Ishikawa (cell line): ENCODE results near the gene PALLD.

Source experiments
- CEBPB ChIP-seq: IDR thresholded peaks from 2 replicates; pipeline ENCODE4 v1.6.1; 2012
- CREB1 ChIP-seq: IDR thresholded peaks from 2 replicates; pipeline ENCODE4 v1.6.1; 2012; ENCODE audit warnings: low read depth
- EGR1 ChIP-seq: IDR thresholded peaks from 2 replicates; pipeline ENCODE4 v1.6.1; 2012
- EP300 ChIP-seq: IDR thresholded peaks from 2 replicates; pipeline ENCODE4 v1.6.1; 2012; ENCODE audit warnings: borderline replicate concordance
- FOXM1 ChIP-seq: IDR thresholded peaks from 2 replicates; pipeline ENCODE4 v1.6.1; 2012; ENCODE audit warnings: low read depth, borderline replicate concordance
- MAX ChIP-seq: IDR thresholded peaks from 2 replicates; pipeline ENCODE4 v1.6.1; 2012
- NFIC ChIP-seq: IDR thresholded peaks from 2 replicates; pipeline ENCODE4 v1.6.1; 2012
- RAD21 ChIP-seq: IDR thresholded peaks from 2 replicates; pipeline ENCODE4 v1.6.1; 2012; ENCODE audit warnings: low read depth
- REST ChIP-seq: IDR thresholded peaks from 2 replicates; pipeline ENCODE4 v1.6.1; 2012; ENCODE audit warnings: low read depth, mild to moderate bottlenecking
- TAF1 ChIP-seq: IDR thresholded peaks from 2 replicates; pipeline ENCODE4 v1.6.1; 2012; ENCODE audit warnings: low read depth, mild to moderate bottlenecking
- USF1 ChIP-seq: IDR thresholded peaks from 2 replicates; pipeline ENCODE4 v1.6.1; 2012
- YY1 ChIP-seq: IDR thresholded peaks from 2 replicates; pipeline ENCODE4 v1.6.1; 2012; ENCODE audit warnings: low read depth
- ZBTB7A ChIP-seq: IDR thresholded peaks from 2 replicates; pipeline ENCODE4 v1.6.1; 2012; ENCODE audit warnings: low read depth

GRCh38 chr4:168871632-168872031, 374.8 kb downstream of the PALLD start:
- TF ChIP-seq CEBPB: no peak
- no peak for TF ChIP-seq YY1
- TF ChIP-seq USF1: no peak
- TF ChIP-seq RAD21: no peak
- no peak for TF ChIP-seq NFIC
- TF ChIP-seq MAX: no peak
- TF ChIP-seq EP300: no peak
- TF ChIP-seq REST: no peak
- no peak for TF ChIP-seq FOXM1
- no peak for TF ChIP-seq TAF1
- TF ChIP-seq CREB1: no peak
- TF ChIP-seq EGR1: no peak
- TF ChIP-seq ZBTB7A: no peak
